Measurements from ENCODE around the gene INPP5D. TPM values are rescaled to one million over a fixed set of nuclear protein-coding genes. Genes with fewer than 3 reads are reported as not detected.

Gene INPP5D
- total and polyA plus RNA-seq, 2 of the 13 experiments (the other 11 are each of a cell fraction or from before 2014, with no cell fraction given): 16.7 to 18.0 TPM

- TF ChIP-seq, protein P1, sequence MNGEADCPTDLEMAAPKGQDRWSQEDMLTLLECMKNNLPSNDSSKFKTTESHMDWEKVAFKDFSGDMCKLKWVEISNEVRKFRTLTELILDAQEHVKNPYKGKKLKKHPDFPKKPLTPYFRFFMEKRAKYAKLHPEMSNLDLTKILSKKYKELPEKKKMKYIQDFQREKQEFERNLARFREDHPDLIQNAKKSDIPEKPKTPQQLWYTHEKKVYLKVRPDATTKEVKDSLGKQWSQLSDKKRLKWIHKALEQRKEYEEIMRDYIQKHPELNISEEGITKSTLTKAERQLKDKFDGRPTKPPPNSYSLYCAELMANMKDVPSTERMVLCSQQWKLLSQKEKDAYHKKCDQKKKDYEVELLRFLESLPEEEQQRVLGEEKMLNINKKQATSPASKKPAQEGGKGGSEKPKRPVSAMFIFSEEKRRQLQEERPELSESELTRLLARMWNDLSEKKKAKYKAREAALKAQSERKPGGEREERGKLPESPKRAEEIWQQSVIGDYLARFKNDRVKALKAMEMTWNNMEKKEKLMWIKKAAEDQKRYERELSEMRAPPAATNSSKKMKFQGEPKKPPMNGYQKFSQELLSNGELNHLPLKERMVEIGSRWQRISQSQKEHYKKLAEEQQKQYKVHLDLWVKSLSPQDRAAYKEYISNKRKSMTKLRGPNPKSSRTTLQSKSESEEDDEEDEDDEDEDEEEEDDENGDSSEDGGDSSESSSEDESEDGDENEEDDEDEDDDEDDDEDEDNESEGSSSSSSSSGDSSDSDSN (CRISPR knock-in tag; IDR thresholded peaks at IDR 0.05): peak; percentile 70
- TF ChIP-seq PRDM4 (CRISPR knock-in tag; IDR thresholded peaks at IDR 0.05; ENCODE audit: borderline replicate concordance): 0 out of 2 replicates have a peak, but pooled peaks have one; percentile 18
- TF ChIP-seq FOXC1 (CRISPR knock-in tag; IDR thresholded peaks at IDR 0.05; ENCODE audit: borderline replicate concordance): peak; percentile 93
- TF ChIP-seq, protein P2, sequence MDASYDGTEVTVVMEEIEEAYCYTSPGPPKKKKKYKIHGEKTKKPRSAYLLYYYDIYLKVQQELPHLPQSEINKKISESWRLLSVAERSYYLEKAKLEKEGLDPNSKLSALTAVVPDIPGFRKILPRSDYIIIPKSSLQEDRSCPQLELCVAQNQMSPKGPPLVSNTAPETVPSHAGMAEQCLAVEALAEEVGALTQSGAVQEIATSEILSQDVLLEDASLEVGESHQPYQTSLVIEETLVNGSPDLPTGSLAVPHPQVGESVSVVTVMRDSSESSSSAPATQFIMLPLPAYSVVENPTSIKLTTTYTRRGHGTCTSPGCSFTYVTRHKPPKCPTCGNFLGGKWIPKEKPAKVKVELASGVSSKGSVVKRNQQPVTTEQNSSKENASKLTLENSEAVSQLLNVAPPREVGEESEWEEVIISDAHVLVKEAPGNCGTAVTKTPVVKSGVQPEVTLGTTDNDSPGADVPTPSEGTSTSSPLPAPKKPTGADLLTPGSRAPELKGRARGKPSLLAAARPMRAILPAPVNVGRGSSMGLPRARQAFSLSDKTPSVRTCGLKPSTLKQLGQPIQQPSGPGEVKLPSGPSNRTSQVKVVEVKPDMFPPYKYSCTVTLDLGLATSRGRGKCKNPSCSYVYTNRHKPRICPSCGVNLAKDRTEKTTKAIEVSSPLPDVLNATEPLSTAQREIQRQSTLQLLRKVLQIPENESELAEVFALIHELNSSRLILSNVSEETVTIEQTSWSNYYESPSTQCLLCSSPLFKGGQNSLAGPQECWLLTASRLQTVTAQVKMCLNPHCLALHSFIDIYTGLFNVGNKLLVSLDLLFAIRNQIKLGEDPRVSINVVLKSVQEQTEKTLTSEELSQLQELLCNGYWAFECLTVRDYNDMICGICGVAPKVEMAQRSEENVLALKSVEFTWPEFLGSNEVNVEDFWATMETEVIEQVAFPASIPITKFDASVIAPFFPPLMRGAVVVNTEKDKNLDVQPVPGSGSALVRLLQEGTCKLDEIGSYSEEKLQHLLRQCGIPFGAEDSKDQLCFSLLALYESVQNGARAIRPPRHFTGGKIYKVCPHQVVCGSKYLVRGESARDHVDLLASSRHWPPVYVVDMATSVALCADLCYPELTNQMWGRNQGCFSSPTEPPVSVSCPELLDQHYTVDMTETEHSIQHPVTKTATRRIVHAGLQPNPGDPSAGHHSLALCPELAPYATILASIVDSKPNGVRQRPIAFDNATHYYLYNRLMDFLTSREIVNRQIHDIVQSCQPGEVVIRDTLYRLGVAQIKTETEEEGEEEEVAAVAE (CRISPR knock-in tag; IDR thresholded peaks at IDR 0.05; ENCODE audit: borderline replicate concordance): peak; percentile 66; the same call in 1 of the 2 replicates
- peak; percentile 93 for TF ChIP-seq ZNF687 (CRISPR knock-in tag; IDR thresholded peaks at IDR 0.05)
- TF ChIP-seq MLLT10 (CRISPR knock-in tag; IDR thresholded peaks at IDR 0.05): no peak
- peak; percentile 94 for TF ChIP-seq HOXA3 (CRISPR knock-in tag; IDR thresholded peaks at IDR 0.05)
- TF ChIP-seq ZZZ3 (CRISPR knock-in tag; IDR thresholded peaks at IDR 0.05; ENCODE audit: borderline replicate concordance): peak; percentile 61; the same call in 1 of the 2 replicates
- TF ChIP-seq ZNF281 (CRISPR knock-in tag; IDR thresholded peaks at IDR 0.05; ENCODE audit: borderline replicate concordance): peak; percentile 45; the same call in 1 of the 2 replicates
- TF ChIP-seq MAZ (IDR thresholded peaks at IDR 0.05; ENCODE audit: borderline replicate concordance, low read depth, low read length): peak; percentile 32; the same call in 1 of the 2 replicates
- no peak for TF ChIP-seq MAZ (CRISPR knock-in tag; IDR thresholded peaks at IDR 0.05; ENCODE audit: low read depth)
- TF ChIP-seq REL (CRISPR knock-in tag; conservative IDR thresholded peaks at IDR 0.05): no peak
These were observed 47.1 kb upstream of the INPP5D start, which contains the start of gene NGEF (continued) for GRCh38 chr2:233013027-233013461.
